GM12892 (cell line): ENCODE measurements around the gene SLX1A.
"Not testable (repeated sequence)": the region's sequence is repeated elsewhere in the genome, so short reads cannot be mapped to it uniquely, and the experiment has no call there.

Experiments used
- DNase-seq: peaks from one replicate; pipeline ENCODE4 v3.0.0; 2011; ENCODE audit not compliant: insufficient read length
- FAIRE-seq: peaks from 2 replicates; lab custom pipeline; 2011; peaks lifted over from hg19 to GRCh38; lab: Jason Lieb, UNC
- POLR2A ChIP-seq: IDR thresholded peaks from 2 replicates; pipeline ENCODE4 v1.6.1; 2011; ENCODE audit warnings: low read depth, low read length, control low read depth
- POLR2AphosphoS5 ChIP-seq: IDR thresholded peaks from 2 replicates; pipeline ENCODE4 v1.6.1; 2011; ENCODE audit warnings: low read depth, low read length, control low read depth
- TAF1 ChIP-seq: IDR thresholded peaks from 2 replicates; pipeline ENCODE4 v1.6.1; 2011; ENCODE audit warnings: low read depth, mild to moderate bottlenecking, control low read depth, low read length, borderline replicate concordance

SLX1A gene

DNA sequence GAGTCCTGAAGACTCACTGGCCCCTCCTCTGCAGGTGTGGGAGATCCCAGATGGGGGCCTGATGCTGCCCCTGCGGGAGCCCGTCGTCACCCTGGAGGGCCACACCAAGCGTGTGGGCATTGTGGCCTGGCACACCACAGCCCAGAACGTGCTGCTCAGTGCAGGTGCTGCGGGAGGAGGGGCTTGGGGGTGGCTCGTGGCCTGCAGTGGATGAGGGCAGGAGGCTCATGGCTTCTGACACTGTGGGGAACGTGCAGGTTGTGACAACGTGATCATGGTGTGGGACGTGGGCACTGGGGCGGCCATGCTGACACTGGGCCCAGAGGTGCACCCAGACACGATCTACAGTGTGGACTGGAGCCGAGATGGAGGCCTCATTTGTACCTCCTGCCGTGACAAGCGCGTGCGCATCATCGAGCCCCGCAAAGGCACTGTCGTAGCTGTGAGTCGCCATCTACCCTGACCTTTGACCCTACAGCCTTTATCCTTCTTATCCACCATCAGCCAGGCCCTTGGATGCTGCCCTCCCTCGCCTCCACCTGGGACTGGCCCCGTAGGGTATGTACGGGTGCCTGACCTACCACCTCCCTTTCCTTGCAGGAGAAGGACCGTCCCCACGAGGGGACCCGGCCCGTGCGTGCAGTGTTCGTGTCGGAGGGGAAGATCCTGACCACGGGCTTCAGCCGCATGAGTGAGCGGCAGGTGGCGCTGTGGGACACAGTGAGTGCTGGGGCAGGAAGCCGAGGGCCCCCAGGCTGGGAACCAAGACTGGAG, 6.7 kb upstream of the SLX1A start:
- FAIRE-seq (no peak), DNase-seq (peak; percentile 50)
- TF ChIP-seq POLR2AphosphoS5 = peak; percentile 80
- TF ChIP-seq POLR2A = peak; percentile 77
- no peak for TF ChIP-seq TAF1

- FAIRE-seq (no peak), DNase-seq (no peak)
- TF ChIP-seq POLR2A (no peak), POLR2AphosphoS5 (no peak; the same call in 1 of the 2 replicates)
These were observed 6.2 kb upstream of the SLX1A start for GRCh38 chr16:30187556-30187865.

DNA sequence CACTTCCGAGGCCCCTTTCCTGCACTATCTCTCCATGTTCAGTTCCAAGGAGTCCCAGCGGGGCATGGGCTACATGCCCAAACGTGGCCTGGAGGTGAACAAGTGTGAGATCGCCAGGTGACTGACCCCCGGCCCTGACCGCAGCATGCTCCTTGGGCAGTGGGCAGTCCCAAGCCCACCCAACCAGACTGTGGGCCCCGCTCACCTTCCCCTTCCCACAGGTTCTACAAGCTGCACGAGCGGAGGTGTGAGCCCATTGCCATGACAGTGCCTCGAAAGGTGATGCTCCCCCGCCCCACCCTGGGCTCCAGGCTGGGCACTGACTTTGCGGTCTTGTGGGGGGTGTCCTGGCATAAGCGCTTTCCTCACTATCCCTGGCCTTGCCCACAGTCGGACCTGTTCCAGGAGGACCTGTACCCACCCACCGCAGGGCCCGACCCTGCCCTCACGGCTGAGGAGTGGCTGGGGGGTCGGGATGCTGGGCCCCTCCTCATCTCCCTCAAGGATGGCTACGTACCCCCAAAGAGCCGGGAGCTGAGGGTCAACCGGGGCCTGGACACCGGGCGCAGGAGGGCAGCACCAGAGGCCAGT, 5.6 kb upstream of the SLX1A start:
- no peak for DNase-seq
- FAIRE-seq = no peak
- TF ChIP-seq TAF1 (no peak), POLR2AphosphoS5 (peak; percentile 60)

GRCh38 chr16:30191158-30191557, 2.5 kb upstream of the SLX1A start:
- FAIRE-seq = not testable (repeated sequence)

DNA sequence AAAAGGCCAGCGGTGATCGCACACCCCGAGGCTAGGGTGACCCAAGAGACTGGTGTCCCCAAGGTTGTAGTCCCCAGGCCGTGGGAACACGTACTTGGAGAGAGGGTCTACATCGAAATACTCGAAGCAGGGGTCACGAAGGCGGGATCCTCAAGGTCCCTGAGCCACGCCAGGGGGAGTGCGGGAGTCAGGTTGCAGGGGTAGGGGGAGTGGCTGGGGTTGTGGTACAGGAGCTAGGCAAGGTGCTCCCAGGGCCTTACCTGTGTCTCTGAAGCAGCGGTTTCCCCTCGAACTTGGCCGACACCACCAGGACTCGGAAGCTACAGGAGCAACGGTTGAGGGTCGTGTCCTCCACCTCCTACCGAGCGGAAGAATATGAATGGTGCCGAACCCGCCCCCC, 577 bp upstream of the SLX1A start:
- not testable (repeated sequence) for FAIRE-seq, DNase-seq

More at GRCh38 chr16:30191158-30191557, 2.5 kb upstream of the SLX1A start:
- DNase-seq = not testable (repeated sequence)

DNA sequence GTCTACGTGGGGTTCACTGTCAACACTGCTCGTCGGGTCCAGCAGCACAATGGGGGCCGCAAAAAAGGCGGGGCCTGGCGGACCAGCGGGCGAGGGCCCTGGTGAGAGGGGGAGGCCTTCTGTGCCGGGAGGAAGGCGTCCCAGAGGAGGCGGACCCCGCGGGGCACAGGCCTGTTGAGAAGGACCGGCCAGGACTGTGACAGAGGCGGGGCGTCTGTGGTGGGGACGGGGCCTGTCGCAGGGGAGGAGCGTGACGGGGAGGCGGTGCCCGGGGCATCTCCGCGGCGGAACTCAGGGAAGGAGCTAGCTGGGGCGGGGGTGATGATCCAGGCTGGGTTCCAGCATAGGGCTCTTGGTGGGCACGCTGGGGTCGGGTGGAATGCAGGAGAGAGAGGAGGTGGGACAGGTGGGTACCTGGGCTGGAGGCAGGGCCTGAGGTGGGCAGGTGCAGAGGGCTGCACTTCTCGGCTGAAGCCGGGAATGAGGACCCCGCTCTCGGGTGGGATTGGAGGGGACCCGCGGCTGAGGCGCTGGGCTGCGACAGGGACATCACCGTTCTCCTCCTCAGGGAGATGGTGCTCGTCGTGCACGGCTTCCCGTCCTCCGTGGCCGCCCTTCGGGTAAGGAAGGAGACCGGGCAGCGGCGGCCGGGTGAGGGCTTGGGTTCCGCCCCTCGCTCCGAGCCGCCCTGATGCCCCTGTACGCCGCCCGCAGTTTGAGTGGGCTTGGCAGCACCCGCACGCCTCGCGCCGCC, 674 bp downstream of the SLX1A start:
- not testable (repeated sequence) for DNase-seq
- peak; percentile 91 for FAIRE-seq

DNA sequence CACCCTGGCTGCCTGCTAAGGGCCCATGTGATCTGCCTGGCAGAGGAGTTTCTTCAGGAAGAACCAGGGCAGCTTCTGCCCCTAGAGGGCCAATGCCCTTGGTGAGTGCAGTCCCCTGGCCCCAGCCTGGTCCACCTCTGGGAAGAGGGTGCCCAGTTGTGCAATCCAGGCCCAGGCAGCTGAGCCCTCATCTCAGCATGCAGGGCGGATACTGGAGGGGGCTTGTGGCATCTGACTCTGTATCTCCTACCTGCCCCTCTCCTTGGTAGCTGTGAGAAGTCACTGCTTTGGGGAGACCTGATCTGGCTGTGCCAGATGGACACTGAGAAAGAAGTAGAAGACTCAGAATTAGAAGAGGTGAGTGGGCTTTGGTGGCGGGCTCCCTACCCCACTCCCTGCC, 3.3 kb downstream of the SLX1A start:
- DNase-seq, FAIRE-seq: not testable (repeated sequence)

DNA sequence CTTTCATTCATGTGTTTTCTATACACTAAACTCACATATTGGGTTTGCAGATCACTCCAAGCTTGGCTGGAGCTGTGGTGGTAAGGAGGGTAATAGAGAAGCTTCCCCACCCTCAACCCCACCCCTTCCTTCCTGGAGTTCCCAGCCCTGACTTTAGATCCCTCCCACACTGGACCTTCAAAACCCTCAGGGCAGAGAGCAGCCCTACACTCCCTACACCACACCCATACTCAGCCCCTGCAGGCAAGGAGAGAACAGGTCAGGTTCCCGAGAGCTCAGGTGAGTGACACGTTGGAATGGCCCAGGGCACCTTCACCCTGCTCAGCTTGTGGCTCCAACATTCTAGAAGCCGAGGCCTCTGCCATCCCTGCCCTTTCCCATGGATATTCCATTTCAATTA, 5.4 kb downstream of the SLX1A start, which contains the start of gene SULT1A3:
Gene SULT1A3 (plus strand): TSS at position 207 of the 400 bp plus-strand sequence. CDS start 1,474 bp downstream, outside the sequence.
- DNase-seq, FAIRE-seq: not testable (repeated sequence)

- DNase-seq, FAIRE-seq: not testable (repeated sequence)
These were observed 6.1 kb downstream of the SLX1A start for GRCh38 chr16:30199608-30200343.

DNA sequence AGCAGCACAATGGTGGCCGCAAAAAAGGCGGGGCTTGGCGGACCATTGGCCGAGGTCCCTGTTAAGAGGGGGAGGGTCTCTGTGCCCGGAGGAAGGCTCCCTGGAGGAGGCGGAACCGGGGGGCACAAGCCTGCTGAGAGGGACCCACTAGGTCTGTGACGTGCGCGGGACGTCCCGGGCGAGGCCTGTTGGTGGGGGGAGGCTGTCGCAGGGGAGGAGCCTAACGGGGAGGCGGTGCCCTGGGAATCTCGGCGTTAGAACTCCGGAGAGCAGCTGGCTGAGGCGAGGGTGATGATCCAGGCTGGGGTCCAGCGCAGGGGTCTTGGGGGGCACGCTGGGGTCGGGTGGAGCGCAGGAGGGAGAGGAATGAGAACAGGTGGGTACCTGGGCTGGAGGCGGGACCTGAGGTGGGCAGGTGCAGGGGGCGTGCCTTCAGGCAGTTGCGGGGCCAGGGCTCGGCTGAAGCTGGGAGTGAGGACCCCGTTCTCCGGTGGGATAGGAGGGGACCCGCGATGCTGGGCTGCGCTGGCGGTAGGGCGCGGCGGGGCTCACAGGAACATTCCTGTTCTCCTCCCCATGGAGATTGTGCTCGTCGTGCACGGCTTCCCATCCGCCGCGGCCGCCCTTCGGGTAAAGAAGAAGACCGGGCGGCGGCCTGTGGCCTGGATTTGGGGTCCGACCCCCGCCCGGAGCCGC, 12.0 kb downstream of the SLX1A start:
- not testable (repeated sequence) for FAIRE-seq, DNase-seq

DNA sequence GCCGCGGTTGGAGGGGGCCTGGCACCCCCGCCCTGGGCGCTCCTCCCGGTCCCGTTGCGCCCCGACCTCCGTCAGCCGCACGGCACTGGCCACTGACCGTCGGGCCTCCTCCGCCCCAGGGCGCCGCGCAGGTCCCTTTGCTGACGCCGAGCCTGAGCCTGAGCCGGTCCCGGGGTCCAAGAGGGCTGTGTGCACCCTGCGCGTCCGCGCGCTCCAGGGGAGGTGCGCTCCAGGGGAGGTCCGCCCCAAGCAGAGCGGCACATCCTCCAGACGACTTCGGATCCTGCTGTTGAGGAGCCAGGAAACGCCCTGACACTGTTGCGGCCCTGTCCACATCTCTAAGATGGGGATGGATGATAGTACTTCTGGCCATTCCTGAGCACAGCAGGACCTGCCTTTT, 12.6 kb downstream of the SLX1A start:
- not testable (repeated sequence) for DNase-seq, FAIRE-seq

DNA sequence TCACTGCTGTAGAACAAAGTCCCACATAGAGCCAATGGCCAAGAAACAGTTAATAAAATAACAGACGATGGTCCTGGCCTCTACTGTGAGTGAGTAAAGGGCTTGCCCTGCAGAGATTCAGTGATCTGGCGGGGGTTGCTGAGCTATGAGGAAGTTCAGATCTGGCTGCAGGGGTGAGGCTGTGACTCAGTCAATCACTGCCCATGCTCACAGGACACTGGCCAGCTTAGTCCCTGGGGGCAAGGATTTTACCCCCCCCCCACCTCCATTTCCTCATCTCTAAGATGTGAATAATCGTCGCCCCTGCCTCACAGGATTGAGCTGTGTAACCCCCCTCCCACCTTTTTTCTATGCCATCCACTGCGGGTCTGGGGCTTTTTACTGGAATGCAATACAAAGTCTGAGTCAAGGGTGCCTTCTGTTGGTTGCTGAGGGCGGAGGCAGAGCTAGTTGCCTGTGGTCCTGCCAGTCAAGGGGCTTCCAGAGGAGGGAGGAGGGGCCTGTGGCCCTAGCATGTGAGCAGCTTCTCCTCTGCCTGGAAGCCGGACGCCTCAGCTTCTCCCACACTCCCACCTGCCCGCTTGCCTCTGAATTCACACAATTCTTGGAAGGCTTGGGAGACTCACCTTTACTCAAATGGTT, 13.5 kb downstream of the SLX1A start:
- not testable (repeated sequence) for FAIRE-seq, DNase-seq

GRCh38 chr16:30209032-30209431, 15.4 kb downstream of the SLX1A start:
- FAIRE-seq, DNase-seq: not testable (repeated sequence)

- not testable (repeated sequence) for FAIRE-seq, DNase-seq
These were observed 17.7 kb downstream of the SLX1A start for GRCh38 chr16:30211414-30211813.

GRCh38 chr16:30217082-30217481, 23.4 kb downstream of the SLX1A start:
- not testable (repeated sequence) for DNase-seq, FAIRE-seq
